GM18861 (cell line): ENCODE data around the gene ASIC4.

Experiments used
- ATAC-seq: cut with Tn5 transposase; IDR thresholded peaks from one replicate; pipeline ENCODE4 v1.9.1; 2021; ENCODE audit not compliant: unreplicated experiment

ASIC4 gene

DNA sequence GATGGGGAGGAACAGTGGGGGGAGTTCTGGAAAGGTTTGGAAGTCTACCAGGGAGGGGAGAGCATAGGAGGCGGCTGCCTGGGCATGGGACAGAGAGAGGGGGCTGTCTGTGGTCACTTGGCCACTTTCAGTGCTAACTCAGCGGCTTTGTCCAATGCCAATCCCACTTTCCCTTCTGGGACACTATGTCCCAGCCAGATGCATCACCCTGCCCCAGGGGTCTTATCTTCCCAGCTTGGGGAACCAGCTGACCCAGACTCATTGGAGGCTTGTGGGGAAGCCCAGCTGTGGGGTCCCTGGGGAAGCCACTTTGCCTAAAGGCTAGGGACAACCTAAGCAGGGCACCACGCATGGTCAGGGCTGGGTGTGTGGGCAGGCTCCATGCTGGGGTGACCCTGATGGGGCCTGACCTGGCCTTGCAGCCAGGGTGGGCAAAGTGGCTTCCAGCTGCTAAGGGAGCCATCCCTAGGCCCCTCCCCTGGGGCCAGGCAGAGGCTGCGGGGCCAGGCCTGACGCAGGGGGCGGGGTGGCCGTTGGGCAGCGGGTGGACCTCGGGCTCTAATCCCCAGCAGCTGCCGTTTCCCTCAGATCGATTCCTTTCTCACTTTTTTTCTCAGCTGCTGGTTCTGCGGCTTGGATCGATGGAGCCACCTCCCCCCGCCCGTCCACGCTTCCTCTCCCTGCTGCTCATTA lies 1.6 kb upstream of the ASIC4 start:
- ATAC-seq = no peak

DNA sequence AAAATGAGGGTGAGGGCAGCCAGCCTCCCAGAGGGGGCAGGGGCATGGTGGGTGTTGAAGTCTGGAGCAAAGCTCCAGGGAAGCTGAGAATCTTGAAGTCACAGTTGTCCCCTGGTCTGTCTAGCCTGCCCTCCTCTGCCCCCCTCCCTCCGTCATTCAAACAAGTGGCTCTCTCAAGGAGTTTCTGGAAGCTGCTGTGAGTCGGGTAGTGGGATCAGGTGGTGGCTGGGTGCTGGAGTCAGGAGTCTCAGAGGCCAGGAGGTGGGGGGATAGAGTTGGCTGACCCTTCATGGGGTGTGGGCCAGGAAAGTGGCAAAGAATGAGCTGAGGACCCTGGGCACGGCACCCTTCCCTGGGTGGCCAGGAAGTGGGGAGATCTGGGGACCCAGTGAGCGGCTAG lies 495 bp upstream of the ASIC4 start:
- ATAC-seq = no peak

DNA sequence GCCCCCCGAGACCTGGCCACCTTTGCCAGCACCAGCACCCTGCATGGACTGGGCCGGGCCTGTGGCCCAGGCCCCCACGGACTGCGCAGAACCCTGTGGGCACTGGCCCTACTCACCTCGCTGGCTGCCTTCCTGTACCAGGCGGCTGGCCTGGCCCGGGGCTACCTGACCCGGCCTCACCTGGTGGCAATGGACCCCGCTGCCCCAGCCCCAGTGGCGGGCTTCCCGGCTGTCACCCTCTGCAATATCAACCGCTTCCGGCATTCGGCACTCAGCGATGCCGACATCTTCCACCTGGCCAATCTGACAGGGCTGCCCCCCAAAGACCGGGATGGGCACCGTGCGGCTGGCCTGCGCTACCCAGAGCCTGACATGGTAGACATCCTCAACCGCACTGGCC lies 554 bp downstream of the ASIC4 start:
- ATAC-seq = no peak

DNA sequence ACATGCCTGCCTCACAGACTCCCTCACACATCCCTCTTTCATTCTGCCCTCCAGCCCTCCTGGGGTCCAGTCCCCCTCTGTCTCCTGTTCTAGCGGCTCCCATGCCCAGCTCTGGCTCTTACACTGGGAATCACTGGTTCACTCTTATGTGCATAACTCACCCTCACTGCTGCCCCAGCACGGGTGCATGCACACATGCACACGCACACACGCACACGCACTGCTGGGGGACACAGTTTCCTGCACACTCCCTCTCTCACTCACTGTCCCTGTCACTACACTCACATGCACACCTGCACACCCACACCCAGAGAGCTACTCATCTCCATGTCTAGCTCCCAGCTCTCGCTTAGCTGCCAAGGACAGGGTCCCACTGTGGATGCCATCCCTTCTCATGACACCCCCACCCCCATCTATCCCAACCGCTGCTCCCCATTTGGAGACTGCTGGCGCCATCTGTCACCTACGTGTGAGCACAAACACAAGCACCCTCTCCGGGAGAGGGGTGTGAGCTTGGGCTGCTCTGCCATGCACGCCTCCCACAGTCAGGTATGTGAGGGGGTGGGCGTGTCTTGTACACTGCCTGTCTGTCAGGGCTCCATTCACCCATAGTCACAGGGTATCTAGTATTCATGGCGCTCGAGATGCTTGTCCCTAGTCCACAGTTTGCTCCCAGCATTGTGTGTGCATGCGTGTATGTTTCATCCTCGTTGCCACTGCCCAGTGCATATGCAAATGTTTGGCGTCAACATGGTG lies 1.8 kb downstream of the ASIC4 start:
- ATAC-seq = no peak

DNA sequence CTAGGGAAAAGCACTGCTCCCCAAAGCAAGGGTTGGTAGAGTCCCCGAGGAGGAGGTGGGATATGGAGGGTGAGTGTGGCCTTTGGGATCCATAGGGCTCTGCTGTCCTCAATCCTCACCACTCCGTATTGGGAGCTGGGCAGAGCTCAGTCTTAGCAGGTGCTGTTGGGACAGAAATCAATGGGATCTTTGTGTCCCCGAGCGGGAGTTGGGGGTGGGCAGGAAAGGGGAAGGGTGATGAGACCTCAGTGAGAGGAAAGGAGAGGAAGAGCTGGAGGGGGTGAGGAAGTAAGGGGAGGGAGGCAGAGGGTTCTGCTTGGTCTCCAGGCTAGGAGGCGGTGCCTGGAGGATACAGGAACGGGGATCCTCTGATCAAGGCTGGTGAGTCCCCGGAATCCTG lies 2.6 kb downstream of the ASIC4 start:
- ATAC-seq = no peak

DNA sequence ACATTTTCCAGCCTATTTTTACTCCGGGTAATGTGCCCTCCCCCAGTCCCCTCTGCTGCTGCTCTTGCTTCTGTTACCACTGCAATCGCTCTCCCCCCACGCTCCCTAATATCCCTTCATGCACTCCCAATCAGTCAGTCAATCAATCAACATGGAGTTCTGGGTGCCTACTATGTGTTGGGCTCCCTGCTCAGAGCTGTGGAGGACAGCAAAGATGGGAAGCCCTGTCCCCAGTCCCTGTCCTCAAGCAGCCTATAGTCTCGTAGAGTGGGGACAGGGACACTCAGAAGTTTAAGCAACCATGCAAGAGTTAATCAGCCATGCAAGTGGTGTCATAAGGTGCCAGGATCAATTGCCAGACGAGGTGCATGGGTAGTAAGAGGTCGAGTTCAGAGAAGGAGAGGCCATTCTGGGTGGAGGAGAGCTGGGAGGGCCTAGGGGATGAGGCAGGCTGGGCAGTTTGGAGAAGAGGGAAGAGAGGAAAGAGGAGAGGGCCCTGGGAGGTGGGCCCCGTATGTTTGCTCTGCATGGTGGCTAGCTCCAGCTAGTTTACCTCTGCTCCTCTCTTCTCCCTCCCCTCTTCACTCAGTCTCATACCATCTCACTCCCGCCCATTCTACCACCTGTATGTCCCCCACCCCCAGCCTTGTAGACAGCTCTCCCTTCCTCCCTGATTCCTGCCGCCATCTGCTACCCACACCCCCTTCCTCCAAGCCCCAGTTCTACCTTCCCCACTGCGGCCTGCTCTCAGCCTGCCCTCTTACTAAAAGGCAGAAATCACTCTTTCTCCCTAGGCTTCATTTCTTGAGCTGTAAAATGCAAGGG lies 3.9 kb downstream of the ASIC4 start:
- no peak for ATAC-seq

DNA sequence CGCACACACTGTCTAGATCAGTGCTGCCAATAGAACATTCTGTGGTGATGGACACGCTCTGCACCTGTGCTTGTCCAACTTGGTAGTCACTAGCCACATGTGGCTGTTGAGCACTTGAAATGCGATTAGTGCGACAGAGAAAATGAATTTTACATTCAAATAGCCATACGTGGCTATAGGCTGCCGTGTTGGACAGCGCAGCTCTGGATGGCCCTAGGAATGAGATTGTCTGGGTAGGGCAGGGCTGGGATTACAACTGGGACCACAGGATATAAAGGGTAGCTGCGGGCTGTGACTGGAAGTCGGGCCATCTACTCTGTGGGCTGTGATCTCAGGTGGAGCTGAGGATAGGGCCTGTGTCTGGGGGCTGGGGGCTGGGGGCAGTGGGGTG lies 5.2 kb downstream of the ASIC4 start:
- ATAC-seq = no peak

DNA sequence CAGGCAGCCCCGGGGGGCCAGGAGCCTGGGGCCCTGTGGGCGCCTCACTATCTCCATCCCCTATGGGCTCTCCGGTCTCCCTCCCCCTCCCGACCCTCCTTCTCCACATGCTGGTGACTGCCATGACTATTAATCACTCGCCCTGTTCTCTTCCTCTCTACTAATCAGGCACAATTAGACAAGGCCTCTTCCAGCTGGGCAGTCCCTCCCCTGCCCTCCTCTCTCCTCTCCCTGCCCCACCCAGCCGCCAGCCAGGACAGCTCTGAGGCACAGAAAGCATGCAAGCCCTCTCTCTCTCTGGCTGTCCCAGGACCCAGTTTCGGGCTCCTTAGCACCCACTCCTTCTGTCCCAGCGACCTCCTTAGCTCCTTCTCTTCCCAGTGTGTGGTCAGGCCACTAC lies 5.8 kb downstream of the ASIC4 start:
- no peak for ATAC-seq

DNA sequence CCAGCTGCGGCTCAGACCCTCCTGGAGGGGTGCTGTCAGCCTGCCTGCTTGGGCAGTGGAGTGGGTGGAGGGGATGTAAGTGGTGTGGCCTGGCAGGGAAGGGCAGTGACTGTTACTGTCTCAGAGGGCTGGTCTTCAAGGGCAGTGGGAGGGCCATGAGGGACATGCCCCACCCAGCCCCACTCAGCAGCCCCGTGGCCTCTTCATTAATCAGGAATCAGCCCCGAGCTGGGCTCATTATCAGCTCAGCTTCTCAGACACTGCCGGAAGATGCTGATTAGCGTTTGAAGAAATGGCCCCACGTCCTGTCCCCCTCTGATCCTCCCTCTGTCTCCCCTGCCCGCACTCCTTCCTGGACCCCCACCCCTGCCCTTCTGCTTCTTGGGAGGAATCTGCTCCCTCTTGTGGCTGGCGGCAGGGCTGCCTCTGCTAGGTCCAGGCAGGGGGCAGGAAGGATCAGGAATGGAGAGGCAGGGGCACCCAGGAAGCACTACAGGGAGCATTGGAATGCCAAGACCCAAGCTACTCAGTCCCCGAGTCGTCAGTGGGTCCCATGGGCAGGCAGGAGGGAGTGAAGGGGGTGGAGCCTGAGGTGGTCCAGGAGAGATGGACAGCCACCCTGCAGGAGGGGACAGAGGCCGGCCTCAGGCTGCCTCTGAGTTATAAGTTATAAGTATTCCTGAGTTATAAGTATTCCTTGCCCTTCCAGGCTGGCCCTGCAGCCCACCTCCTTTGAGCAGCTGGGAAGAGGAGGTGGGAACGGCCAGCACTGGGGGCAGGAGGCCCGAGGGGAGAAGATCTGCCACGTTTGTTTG lies 7.0 kb downstream of the ASIC4 start:
- no peak for ATAC-seq

DNA sequence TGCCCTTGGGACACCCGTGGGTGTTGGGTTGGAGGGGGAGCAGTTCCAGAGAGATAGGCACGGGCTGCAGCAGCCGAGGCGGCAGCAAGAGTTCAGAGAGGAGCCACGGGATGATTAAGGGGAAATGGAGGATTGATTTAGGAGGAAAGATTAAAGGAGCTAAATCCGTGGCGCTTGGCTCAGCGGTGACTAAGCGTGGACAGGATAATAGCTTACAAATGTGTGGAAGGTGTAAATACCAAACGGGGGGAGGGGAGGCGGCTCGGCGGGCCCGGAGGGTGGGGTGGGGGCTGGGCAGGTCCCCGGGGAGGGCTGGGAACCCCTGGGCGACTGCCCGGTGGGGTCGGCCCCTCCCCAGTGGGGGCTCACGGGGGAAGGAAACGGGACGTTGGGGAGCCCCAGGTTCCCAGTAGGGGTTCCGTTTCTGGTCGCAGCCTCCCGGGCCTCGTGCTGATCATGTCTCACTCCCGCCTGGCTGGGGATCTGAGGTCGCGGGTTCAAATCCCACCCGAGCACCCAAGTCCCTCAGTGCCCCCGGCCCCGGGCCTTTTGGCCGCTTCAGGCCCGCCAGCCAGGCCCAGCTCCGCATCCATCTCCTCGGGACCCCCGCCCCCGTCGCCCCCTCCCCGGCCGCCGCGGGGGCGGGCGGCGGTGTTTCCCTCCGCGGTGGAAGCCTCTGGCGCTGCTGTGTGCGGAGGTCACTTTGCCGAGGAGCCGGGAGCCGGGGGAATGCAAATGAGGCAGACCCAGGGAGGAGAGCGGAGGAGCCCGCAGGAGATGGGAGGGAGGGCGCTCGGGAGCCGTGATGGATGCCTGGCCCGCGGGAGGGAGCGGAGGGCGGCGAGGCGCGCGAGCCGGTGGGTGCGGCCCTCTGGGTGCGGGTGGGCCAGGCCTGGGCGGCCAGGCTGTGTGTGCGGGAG lies 8.1 kb downstream of the ASIC4 start:
- no peak for ATAC-seq

DNA sequence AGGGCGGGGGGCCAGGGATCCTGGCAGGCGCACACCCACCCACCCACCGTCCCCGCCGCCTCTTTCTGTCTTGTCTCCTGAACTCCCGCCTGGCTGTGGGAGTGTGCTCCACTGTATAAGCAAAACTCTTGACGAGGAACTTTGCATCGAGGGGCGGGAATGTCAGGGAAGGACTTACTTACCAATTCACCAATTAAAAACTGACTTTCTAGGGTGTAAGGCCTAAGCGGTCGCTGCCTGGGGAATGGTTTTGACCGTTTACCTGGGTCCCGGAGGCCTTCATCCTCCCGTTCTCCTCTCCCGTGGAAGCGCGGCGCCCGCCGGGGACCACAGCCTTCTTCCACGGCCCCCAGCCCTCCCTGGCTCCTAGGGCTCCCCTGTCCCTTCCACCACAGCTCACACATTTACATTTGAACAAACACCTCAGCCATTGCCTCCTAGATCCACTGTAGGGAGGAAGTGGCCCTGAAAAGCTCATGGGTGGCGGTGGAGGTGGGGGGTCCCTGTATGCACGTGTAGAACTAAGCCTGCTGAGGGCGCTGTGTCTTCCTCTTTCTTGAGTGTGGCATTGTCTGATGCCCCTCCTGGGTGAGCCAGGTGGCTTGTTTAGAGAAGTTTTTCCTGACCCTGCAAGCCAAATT lies 8.9 kb downstream of the ASIC4 start:
- no peak for ATAC-seq

DNA sequence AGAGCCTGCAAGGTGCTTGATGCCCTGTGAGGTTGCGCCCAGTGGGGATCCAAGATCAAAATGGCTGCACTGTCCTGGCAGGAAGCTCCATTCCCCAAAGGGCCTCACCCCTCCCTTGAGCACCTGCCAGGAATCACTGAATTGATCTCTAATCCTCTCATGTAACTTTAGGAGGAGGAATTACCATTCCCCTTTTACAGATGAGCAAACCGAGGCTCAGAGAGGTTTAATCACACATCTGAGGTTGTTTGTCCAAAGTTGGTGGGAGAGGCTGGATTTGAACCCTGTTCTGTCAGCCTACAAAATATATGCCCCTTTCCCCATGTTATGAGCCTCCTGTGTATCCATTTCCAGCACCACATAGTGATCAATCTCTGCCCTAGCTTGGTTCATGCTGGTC lies 10.5 kb downstream of the ASIC4 start:
- ATAC-seq = no peak

DNA sequence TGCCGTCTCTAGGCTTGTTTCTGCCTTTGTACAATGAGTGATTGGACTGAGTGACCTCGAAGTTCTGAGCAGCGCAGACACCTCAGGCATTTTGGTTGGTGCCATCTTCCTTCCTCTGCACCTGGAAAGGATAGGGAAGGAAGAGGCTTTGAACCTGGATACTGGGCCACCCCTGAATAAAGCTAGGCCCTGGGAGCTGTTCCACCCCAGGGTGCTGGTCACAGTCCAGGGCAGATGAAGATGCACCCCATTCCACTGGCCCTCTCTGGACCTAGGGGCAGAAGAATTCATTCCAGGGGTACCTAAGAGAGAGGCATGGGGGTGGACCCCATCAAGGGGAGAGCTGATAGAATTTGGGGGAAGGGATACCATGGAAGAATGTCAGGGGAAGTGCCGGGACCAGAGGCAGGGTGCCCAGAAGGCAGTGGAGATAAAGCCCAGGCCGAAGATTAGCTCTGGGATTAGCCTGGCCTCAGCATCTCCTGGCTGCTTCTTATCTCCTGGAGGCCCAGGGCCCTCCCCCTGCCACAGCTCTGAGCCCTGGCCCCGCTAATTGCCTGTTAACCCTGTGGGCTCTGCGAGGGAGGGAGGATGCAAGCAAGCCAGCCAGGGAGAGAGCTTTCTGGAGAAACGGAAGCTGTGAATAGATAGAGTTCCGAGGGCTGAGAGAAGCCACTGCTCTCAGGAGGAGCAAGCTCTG lies 11.4 kb downstream of the ASIC4 start:
- ATAC-seq = no peak

DNA sequence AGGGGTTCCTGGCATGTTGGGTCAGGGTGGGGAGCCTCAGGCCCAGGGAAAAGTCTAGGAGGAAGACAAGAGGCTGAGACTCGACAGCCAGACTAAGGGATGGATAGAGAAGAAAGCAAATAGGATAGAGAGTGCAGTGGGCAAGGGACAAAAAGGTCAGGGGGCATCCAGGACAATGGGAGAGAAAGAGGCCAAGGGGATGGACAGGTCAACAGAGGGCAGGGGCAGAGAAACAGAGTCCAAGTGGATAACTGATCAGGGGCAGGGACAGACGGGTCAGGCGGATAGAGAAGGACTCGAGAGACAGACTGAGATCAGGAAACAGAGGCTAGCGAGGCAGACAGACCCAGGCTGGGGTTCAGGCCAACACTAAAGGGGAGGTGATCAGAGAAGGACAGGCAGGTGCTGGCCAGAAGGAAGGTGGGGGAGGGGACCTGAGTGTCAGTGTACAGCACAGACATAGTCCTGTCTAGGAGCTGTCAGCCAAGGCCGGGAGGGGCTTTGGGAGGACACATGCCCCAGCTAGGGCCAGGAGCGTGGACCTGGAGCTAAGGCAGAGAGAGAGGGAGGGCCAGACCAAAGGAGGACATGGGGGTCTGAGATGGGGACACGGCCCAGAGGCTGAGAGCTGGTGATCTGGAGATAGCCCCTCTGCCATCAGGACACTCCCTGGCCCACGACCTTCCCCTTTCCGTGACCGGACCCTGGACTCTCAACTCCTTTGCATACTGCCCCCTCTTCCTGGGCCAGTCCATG lies 12.2 kb downstream of the ASIC4 start:
- ATAC-seq = no peak

DNA sequence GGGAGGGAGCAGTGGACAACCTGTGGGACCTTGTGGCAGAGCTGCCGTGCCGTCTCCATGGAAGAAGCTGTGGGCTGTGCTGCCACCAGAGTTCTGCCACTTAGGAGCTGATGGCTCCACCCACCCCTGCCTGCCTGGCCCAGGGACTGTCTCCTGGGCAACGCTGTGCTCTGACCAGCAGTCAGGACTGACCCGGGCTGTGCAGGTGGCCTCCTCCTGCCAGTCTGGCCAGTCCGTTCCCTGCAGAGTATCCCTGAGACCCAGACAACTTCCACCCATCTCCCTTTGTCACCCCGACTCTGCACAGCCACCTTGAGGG lies 12.8 kb downstream of the ASIC4 start:
- no peak for ATAC-seq

DNA sequence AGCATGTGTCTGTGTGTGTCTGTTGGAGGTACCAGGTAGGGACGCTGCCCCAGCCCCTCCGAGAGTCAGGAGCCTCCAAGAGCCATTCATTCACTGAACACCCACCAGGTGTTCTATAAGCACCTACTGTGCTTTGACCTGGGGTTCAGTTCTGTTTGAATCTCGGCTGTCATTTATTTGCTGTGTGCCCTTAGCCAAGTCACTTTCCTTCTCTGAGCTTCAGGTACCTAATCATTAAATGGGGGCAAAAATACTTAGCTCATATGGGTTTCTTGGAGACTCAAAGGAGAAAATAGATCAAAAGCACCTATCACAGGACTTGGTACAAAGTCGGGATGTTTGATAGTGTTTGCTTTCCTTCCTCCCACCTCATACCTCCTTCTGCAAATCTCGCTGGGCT lies 13.2 kb downstream of the ASIC4 start:
- no peak for ATAC-seq

DNA sequence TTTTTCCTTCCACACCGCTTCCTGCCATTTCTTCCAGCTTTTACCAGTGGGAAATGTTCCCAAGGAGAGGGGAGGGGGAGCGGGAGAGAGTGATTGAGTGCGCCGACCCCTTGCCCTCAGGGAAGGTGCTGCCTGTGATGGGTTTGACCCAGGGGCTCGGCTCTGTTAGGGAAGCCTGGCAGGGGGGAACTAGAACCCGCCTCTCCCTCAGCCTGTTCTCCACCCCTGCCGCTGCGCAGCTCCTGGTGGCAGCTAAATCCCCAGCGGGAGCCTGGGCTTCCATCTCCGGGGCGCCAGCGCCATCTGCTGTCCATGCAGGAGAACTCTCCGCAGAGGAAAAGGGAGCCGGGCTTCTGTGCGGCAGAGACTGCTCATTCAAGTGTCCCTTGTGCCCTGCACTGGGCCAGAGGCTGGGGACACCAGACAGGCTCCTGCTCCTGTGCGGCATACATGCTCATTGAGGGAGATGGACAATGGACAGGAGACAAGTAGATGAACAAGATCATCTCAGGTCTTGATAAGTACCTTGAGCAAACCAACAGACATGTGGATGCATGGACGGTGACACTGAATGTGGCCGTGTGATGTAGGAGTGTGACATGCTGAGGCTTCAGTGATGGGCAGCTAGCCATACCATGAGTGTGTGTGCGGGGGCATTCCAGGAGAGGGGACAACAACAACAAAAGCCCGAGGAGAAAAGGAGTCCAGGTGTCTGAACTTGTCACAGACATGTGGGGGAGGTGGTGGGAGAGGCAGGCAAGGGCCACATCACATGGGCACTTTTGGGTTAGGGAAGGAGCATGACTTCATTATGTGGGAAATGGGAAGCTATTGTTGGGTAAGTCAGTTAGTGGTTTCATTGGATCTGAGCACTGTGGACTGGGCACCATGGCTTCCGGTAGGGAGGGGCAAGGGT lies 16.0 kb downstream of the ASIC4 start:
- ATAC-seq = peak; percentile 69
